Measurements from ENCODE around the gene IL10RA. TPM values are rescaled to one million over a fixed set of nuclear protein-coding genes. Genes with fewer than 3 reads are reported as not detected.
A peak's percentile ranks its signal among the peaks of the same experiment; 100 is the strongest.

Gene IL10RA
- total RNA-seq, 6 experiments from 2014 or later: 4.9 to 17.9 (median 7.4) TPM

DNA sequence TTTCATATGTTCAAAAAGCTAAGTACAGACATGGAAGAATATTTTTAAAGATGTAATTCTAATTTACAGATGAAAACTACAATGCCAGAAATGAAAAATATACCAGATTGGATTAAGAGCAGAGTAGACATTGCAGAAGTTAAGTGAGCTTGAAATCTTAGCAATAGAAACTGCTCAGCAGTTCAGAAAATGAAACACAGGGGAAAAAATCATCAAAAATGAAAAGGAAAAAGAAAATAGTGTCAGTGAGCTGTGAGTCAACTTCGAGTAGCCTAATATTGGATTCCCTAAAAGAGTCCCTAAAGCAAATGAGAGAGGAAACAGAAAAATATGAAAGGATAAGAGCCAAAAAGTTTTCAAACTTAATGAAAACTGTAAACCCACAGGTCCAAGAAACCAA lies 25.8 kb upstream of the IL10RA start:
- Histone ChIP-seq H3K4me1 (no peaks in the 10 kb centered on the region), H3K27me3 (no peaks in the 10 kb centered on the region), H3K27ac (no peak overlapping the region), H3K36me3 (no peaks in the 10 kb centered on the region), H3K9me3 (no peaks in the 10 kb centered on the region), H3K4me3 (no peak overlapping the region)
- WGBS (ENCODE audit: insufficient coverage, low coverage, low lambda C conversion rate, missing lambda C conversion rate): 27% methylated on average over 1 of the region's 1 CpG
- ATAC-seq (no peak), DNase-seq (no peak)
- TF ChIP-seq, protein P1, sequence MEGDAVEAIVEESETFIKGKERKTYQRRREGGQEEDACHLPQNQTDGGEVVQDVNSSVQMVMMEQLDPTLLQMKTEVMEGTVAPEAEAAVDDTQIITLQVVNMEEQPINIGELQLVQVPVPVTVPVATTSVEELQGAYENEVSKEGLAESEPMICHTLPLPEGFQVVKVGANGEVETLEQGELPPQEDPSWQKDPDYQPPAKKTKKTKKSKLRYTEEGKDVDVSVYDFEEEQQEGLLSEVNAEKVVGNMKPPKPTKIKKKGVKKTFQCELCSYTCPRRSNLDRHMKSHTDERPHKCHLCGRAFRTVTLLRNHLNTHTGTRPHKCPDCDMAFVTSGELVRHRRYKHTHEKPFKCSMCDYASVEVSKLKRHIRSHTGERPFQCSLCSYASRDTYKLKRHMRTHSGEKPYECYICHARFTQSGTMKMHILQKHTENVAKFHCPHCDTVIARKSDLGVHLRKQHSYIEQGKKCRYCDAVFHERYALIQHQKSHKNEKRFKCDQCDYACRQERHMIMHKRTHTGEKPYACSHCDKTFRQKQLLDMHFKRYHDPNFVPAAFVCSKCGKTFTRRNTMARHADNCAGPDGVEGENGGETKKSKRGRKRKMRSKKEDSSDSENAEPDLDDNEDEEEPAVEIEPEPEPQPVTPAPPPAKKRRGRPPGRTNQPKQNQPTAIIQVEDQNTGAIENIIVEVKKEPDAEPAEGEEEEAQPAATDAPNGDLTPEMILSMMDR (IDR thresholded peaks at IDR 0.05): no peak
- TF ChIP-seq POLR2A (IDR thresholded peaks at IDR 0.05): no peak
- intact Hi-C loops (cut with DNase I): no loop called here

DNA sequence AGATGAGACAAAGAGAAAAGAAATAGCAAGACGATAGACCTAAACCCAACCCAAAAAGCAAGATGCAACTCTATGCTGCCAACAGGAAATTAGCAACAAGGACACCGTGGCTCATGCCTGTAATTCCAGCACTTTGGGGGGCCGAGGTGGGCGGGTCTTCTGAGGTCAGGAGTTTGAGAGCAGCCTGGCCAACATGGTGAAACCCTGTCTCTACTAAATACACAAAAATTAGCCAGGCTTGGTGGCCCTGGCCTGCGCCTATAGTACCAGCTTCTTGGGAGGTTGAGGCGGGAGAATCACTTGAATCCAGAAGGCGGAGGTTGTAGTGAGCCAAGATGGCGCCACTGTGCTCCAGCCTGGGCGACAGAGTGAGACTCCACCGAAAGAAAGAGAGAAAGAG lies 24.3 kb upstream of the IL10RA start:
- Histone ChIP-seq H3K4me3 (no peak overlapping the region), H3K36me3 (no peaks in the 10 kb centered on the region), H3K4me1 (no peaks in the 10 kb centered on the region), H3K27me3 (no peaks in the 10 kb centered on the region), H3K9me3 (no peaks in the 10 kb centered on the region), H3K27ac (no peak overlapping the region)
- ATAC-seq: no peak
- intact Hi-C loops (cut with DNase I): no loop called here
- no peak for TF ChIP-seq POLR2A (IDR thresholded peaks at IDR 0.05)
- TF ChIP-seq, protein P1 (IDR thresholded peaks at IDR 0.05): no peak
- 70% methylated on average over 10 of the region's 10 CpGs for WGBS (ENCODE audit: insufficient coverage, low coverage, low lambda C conversion rate, missing lambda C conversion rate)
- no peak for DNase-seq

DNA sequence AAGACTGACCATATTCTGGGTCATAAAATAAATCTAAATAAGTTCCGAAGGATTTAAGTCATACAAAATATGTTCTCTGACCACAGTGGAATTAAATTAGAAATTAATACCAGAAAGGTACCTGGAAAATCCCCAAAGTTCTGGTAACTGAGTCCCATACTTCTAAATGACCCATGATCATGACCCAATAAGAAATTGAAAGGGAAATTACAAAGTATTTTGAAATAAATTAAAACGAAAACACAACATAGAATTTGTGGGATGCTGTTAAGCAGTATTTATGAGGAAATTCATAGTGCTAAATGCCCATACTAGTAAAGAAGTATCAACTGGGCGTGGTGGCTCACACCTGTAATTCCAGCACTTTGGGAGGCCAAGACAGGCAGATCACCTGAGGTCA lies 23.4 kb upstream of the IL10RA start:
- intact Hi-C loops (cut with DNase I): no loop called here
- no peaks in the 10 kb centered on the region for H3K4me1 ChIP-seq
- no peak for ATAC-seq
- no peak for DNase-seq
- no peaks in the 10 kb centered on the region for H3K9me3 ChIP-seq
- no peak overlapping the region for H3K27ac ChIP-seq
- TF ChIP-seq, protein P1 (IDR thresholded peaks at IDR 0.05): no peak
- TF ChIP-seq POLR2A (IDR thresholded peaks at IDR 0.05): no peak
- WGBS (ENCODE audit: insufficient coverage, low coverage, low lambda C conversion rate, missing lambda C conversion rate): 77% methylated on average over 2 of the region's 3 CpGs
- H3K4me3 ChIP-seq: no peak overlapping the region
- no peaks in the 10 kb centered on the region for H3K27me3 ChIP-seq
- no peaks in the 10 kb centered on the region for H3K36me3 ChIP-seq

DNA sequence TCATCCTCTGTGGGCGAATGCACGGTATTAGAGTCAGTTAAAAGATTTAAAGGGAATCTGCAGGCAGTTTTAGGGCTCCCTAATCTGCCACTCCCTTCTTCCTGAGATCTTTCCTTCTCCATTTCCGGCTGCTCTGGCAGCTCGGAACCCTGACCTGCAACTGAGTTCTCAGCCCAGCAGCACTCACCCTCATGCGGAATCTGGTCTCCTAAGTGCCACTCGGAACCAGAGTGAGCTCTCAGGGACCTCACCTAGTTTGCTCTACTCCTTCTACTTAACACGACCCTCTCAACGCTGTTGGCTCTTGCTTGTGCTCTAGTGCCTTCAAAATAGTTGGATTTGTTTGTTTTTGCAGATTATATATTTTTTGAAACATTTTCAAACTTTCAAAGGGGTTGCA lies 19.3 kb upstream of the IL10RA start:
- Histone ChIP-seq H3K36me3 (no peaks in the 10 kb centered on the region), H3K4me1 (no peaks in the 10 kb centered on the region), H3K27me3 (no peaks in the 10 kb centered on the region), H3K4me3 (no peak overlapping the region), H3K27ac (no peak overlapping the region), H3K9me3 (no peaks in the 10 kb centered on the region)
- no peak for ATAC-seq
- 63% methylated on average over 6 of the region's 8 CpGs for WGBS (ENCODE audit: insufficient coverage, low coverage, low lambda C conversion rate, missing lambda C conversion rate)
- intact Hi-C loops (cut with DNase I): no loop called here
- TF ChIP-seq, protein P1 (IDR thresholded peaks at IDR 0.05): no peak
- TF ChIP-seq POLR2A (IDR thresholded peaks at IDR 0.05): no peak
- peak in 1 of 3 donors; percentile 23 for DNase-seq
